ENCODE results near the gene PSMA7.

PSMA7 gene

GRCh38 chr20:62143081-62143956 is at the start of gene PSMA7, which contains the start of gene SS18L1:
Gene PSMA7 (minus strand): TSS chr20:62143394. CDS start chr20:62143303, 91 bp downstream.
Gene SS18L1 (plus strand): TSS chr20:62143769. CDS start chr20:62143821, 52 bp downstream.
- DNase-seq: peak; percentile 83

DNA sequence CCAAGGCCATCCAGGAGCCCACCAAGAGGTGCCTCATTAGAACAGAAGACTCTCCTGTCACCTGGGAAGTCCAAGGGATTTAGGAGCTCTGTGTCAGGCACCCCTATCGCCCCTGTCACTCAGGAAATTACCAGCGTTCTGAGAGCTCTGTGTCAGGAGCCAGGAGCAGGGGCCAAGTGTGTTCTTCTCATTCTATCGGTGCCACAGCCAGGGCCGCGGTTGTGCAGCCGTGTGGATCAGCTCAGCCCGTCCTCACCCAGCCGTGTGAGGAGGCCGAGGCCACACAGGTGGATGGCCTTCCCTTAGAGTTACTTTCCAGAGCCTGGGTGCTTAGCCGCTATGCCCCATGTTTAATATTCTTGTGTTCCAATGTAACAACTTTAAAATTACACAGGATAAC is 49.4 kb upstream of the PSMA7 start:
- DNase-seq: no peak

DNA sequence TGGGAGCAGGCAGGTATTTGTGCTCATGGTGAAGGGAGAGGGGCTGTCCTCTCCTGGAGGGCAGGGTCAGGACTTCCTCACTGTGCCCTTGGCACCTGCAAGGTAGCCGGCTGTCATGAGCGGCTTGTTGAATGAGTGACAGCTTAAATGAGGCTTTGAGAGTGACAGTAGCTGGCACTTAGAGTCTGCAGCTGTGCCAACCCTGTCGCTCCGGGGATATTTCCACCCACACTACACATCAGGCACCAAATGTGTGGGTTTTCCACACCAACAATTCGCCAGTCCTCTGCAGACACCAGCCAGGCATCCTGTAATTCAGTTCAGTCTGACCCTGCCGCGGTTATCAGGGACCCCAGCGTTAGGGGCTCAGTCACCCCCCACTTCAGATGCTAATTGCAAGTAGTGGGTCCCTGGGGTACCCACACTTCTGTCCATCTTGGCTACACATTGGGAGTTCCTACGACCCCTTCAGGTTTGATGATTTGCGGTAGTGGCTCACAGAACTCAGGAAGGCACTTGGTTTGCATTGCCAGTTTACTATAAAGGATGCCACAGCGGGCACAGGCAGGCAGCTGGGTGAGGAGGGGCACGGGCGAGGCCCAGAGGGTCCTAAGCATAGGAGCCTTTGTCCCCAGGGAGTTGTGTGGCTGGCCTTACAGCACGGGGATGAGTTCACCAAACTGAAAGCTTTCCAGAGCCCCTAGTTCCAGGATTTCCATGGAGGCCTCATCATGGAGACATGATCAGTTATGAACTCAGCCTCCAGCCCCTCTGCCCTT is 48.8 kb upstream of the PSMA7 start:
- DNase-seq: no peak

DNA sequence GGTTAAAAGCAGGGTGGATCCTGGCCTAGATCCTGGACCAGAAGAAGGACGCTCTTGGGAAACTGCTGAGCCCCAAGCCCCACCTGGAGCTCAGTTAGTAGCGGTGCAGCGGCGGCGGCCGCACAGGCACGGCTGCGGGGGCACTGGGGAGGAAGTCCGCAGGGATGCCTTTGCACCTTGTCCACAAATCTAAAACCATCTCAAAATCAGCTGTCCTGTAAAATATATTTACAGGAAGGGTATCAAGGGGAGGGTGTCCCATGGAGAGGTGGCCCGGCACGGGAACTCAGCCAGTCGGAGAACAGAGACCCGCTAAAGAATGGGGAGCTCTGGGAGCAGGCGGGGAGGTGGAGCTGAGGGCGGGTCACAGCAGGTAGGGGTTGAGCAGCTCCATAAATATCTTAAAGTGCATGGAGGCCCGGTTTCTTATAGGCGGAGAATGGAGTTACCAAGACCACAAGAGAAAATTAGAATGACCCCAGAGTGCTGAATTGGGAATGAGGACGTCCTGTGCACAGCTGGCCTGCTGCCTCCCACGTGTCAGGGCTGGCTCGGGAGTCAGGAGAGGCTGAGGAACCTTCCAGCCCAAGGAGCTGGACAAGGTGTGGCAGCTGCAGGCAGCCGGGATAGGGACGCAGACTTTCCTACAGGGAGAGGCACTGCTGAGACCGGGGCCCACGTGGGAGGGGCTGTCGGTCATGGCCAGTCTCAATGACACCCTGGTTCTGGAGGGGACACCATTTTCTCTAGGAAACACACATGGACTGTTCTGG is 47.6 kb upstream of the PSMA7 start:
- DNase-seq: no peak

GRCh38 chr20:62186887-62187866 is 44.0 kb upstream of the PSMA7 start:
- no peak for DNase-seq

DNA sequence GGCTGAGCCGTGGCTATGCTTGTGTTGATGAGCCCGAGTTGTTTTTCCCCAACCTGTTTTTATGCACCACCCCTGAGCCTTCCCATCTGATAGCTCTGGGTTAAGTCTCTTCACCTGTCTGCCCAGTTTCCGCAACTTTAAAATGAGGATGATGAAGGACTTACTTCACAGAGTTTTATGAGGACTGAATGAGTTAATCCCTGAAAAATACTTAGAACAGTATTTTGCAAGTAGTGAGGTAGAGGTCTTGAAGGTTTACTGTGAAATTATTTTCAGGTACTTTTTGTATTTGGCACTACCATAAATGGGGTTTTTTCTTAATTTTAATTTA is 42.9 kb upstream of the PSMA7 start:
- no peak for DNase-seq

DNA sequence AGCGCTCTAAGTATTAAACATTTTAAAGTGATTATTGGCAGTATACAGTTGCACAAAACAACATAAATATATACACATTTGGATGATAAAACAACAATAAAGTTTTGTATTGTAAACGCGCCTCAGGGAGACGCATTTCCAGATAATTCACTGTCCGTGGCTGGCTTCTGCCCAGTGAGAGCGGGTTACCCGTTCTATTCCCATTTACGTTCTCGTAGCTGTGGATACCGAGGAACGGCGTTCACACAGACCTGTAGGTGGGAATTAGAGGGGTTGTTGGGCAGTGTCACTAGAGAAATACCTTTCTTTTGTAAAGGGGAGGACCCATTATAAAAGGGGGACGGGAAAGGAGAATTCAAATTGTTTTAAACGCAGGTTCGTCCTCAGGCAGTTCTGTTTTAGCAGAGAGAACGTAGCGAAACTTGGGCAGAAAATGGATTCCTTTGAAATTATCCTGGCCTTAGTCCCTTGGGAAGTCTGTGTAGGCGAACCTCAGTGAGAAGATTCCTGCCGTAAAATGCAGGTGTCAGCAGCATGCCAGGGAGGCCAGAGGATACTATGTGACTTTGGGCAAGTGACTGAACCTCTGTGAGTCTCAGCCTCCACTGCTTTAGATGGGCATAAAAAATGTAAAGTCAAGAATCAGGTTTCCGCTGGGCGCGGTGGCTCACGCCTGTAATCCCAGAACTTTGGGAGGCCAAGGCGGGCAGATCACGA is 40.4 kb upstream of the PSMA7 start:
- DNase-seq: no peak

DNA sequence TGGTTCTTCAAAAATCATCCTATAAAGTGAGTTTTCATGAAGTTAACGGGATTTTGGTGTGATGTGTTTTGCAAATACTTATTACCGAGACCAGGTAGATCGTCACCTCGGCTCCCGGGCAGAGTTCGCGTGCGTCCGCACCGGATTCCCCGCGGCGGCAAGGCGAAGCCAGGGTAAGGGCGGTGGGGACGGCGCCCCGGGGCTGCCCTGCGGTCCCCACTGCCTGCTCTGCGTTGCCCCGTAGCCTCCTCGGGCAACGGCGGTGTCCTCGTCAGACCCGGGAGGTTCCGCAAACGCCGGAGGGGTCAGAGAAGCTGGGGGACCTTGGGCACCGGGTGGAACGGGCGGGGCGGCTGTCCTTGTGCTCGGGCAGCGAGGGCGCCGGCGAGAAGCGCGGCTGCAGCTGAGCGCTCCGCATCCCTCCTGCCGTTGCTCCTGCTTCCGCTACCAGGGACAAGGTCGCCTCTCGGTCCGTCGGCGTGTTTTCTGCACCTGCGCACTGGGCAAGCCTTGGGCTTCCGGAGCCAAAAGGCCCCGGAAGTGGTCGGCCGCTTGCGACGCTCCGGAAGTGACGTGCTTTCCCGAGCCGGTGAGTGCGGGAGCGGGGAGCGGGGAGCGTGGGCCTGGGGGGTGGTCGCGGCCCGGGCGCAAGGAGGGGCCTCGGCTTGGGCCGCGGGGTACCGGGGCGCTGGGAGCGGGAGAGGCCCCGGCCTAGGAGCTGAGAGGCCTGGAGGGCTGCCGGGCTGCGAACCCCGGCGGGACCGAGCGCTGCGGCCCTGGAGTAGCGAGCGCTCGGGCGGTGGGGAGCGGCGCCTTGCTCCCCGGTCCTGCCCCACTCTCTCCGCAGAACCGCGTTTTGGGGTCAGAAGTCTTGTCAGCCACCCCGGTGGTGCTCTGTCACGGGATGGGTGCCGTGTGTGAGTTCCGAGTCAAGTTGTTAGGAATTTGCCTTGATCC is 39.6 kb upstream of the PSMA7 start, which contains the start of gene MTG2:
Gene MTG2 (plus strand): TSS at position 560 of the 957 bp plus-strand sequence. CDS start 10,393 bp downstream, outside the sequence.
- DNase-seq: peak; percentile 92

- DNase-seq: no peak
Observed at GRCh38 chr20:62181808-62182207, 38.6 kb upstream of the PSMA7 start.

GRCh38 chr20:62179162-62179504 is 35.9 kb upstream of the PSMA7 start:
- DNase-seq: no peak

GRCh38 chr20:62178316-62179161 is 35.3 kb upstream of the PSMA7 start:
- DNase-seq: no peak

GRCh38 chr20:62177307-62177706 is 34.1 kb upstream of the PSMA7 start:
- DNase-seq: no peak

DNA sequence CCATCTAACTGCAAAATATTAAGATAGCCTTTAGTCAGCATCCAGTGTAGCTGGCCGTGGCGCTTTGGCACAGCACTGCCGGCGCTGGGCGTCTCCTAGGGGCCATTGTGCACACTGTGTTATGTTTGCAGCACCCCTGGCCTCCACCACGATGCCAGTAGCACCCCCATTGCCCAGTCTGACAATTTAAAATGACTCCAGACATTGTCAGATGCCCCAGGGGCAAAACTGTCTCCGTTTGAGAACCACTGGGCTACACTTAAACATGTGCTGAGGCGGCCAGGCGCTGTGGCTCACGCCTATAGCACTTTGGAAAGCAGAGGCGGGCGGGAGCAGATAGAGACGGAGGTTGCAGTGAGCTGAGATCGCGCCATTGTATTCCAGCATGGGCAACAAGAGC is 33.7 kb upstream of the PSMA7 start:
- no peak for DNase-seq

DNA sequence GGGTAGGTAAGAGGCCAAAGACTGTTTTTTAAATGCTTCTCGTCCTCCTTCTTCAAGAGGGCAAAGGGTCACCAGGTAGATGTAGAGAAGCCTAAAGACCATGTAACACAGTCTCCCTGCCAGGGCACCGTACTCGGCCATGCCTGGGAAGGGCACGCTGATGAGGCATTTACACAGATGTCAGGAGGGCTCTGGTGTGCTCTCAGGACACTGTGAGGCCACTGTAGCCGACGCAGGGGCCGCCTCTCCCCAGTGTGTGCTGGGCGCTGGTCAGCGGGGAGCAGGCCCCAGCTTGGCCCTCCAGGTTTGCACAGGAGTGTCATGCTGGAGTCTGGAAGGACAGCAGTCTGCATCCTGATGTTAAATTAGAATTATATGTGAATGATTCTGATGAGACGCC is 32.5 kb upstream of the PSMA7 start:
- no peak for DNase-seq

- DNase-seq: no peak
Observed at GRCh38 chr20:62174870-62175624, 31.9 kb upstream of the PSMA7 start.

GRCh38 chr20:62174021-62174804 is 31.0 kb upstream of the PSMA7 start:
- no peak for DNase-seq

GRCh38 chr20:62172666-62173065 is 29.5 kb upstream of the PSMA7 start:
- no peak for DNase-seq
